DOHH2 (cell line): ENCODE data around the gene RCOR2.

Experiments used
- CTCF ChIP-seq: fragments of 200-600 bp; sonication (generic); IDR thresholded peaks from one replicate; pipeline ENCODE4 v1.5.1; 2014; ENCODE audit warnings: antibody characterized with exemption, mild to moderate bottlenecking, low read depth, low read length; ENCODE audit not compliant: poor library complexity, severe bottlenecking
- EZH2phosphoT487 ChIP-seq: fragments of 200-600 bp; sonication (generic); IDR thresholded peaks from 2 replicates; pipeline ENCODE4 v1.6.1; 2017; ENCODE audit warnings: borderline replicate concordance, mild to moderate bottlenecking, antibody characterized with exemption, low read length, moderate library complexity, mixed read lengths

- TF ChIP-seq CTCF (no peak), EZH2phosphoT487 (no peak)
Observed at GRCh38 chr11:63869171-63869591, 47.8 kb downstream of the RCOR2 start.
